ENCODE results near the gene AKAP5.

Gene AKAP5

GRCh38 chr14:64465191-64465822 lies at the start of gene AKAP5:
Gene AKAP5 (plus strand): TSS chr14:64465499. CDS start chr14:64468395, 2,896 bp downstream.
- H3K9ac ChIP-seq (ENCODE audit: low read depth, low read length) = peak within 1 kb of the TSS; percentile 70; the same call in 1 of the 2 replicates
- H3K9me3 ChIP-seq (ENCODE audit: insufficient read depth, low read depth, low read length) = no peaks in the 10 kb centered on the region
- peaks cover 8% of the 10 kb centered on the region for H3K27me3 ChIP-seq (ENCODE audit: insufficient read depth, low read length)
- peaks cover 5% of the 10 kb centered on the region; the same call in 1 of the 2 replicates for H3K4me1 ChIP-seq (ENCODE audit: insufficient read depth, low read length)
- peaks cover 9% of the 10 kb centered on the region; the same call in 1 of the 2 replicates for H3K36me3 ChIP-seq (ENCODE audit: insufficient read depth, low read depth, low read length)
- H3K4me3 ChIP-seq (ENCODE audit: low read length) = peak within 1 kb of the TSS; percentile 83
- no peak within 1 kb of the TSS for H3K27ac ChIP-seq (ENCODE audit: low read length)

- no peak overlapping the region for H3K27ac ChIP-seq (ENCODE audit: low read length)
- no peak overlapping the region for H3K4me3 ChIP-seq (ENCODE audit: low read length)
- H3K9ac ChIP-seq (ENCODE audit: low read depth, low read length) = no peak overlapping the region
- no peaks in the 10 kb centered on the region for H3K4me1 ChIP-seq (ENCODE audit: insufficient read depth, low read length)
- H3K36me3 ChIP-seq (ENCODE audit: insufficient read depth, low read depth, low read length) = peaks cover 94% of the 10 kb centered on the region
- H3K9me3 ChIP-seq (ENCODE audit: insufficient read depth, low read depth, low read length) = no peaks in the 10 kb centered on the region
- no peaks in the 10 kb centered on the region for H3K27me3 ChIP-seq (ENCODE audit: insufficient read depth, low read length)
These were observed 48.9 kb upstream of the AKAP5 start for GRCh38 chr14:64416348-64416932.

GRCh38 chr14:64417055-64417770 lies 48.1 kb upstream of the AKAP5 start:
- peaks cover 92% of the 10 kb centered on the region for H3K36me3 ChIP-seq (ENCODE audit: insufficient read depth, low read depth, low read length)

GRCh38 chr14:64417771-64418125 lies 47.6 kb upstream of the AKAP5 start:
- no peak overlapping the region for H3K27ac ChIP-seq (ENCODE audit: low read length)
- H3K4me1 ChIP-seq (ENCODE audit: insufficient read depth, low read length) = no peaks in the 10 kb centered on the region
- no peaks in the 10 kb centered on the region for H3K27me3 ChIP-seq (ENCODE audit: insufficient read depth, low read length)
- H3K9ac ChIP-seq (ENCODE audit: low read depth, low read length) = no peak overlapping the region
- H3K9me3 ChIP-seq (ENCODE audit: insufficient read depth, low read depth, low read length) = no peaks in the 10 kb centered on the region
- no peak overlapping the region for H3K4me3 ChIP-seq (ENCODE audit: low read length)
- peaks cover 92% of the 10 kb centered on the region for H3K36me3 ChIP-seq (ENCODE audit: insufficient read depth, low read depth, low read length)

More at GRCh38 chr14:64417055-64417770, 48.1 kb upstream of the AKAP5 start:
- no peak overlapping the region for H3K9ac ChIP-seq (ENCODE audit: low read depth, low read length)
- H3K9me3 ChIP-seq (ENCODE audit: insufficient read depth, low read depth, low read length) = no peaks in the 10 kb centered on the region
- H3K27ac ChIP-seq (ENCODE audit: low read length) = no peak overlapping the region
- no peaks in the 10 kb centered on the region for H3K27me3 ChIP-seq (ENCODE audit: insufficient read depth, low read length)
- no peak overlapping the region for H3K4me3 ChIP-seq (ENCODE audit: low read length)
- no peaks in the 10 kb centered on the region for H3K4me1 ChIP-seq (ENCODE audit: insufficient read depth, low read length)

- Histone ChIP-seq H3K27ac (ENCODE audit: low read length) (no peak overlapping the region), H3K4me3 (ENCODE audit: low read length) (no peak overlapping the region), H3K27me3 (ENCODE audit: insufficient read depth, low read length) (no peaks in the 10 kb centered on the region), H3K36me3 (ENCODE audit: insufficient read depth, low read depth, low read length) (peaks cover 90% of the 10 kb centered on the region), H3K4me1 (ENCODE audit: insufficient read depth, low read length) (no peaks in the 10 kb centered on the region), H3K9me3 (ENCODE audit: insufficient read depth, low read depth, low read length) (no peaks in the 10 kb centered on the region), H3K9ac (ENCODE audit: low read depth, low read length) (no peak overlapping the region)
These were observed 46.3 kb upstream of the AKAP5 start for GRCh38 chr14:64419003-64419402.

GRCh38 chr14:64421166-64421565 lies 44.1 kb upstream of the AKAP5 start:
- Histone ChIP-seq H3K27me3 (ENCODE audit: insufficient read depth, low read length) (no peaks in the 10 kb centered on the region), H3K27ac (ENCODE audit: low read length) (no peak overlapping the region), H3K36me3 (ENCODE audit: insufficient read depth, low read depth, low read length) (peaks cover 92% of the 10 kb centered on the region), H3K4me3 (ENCODE audit: low read length) (no peak overlapping the region), H3K9me3 (ENCODE audit: insufficient read depth, low read depth, low read length) (no peaks in the 10 kb centered on the region), H3K9ac (ENCODE audit: low read depth, low read length) (no peak overlapping the region), H3K4me1 (ENCODE audit: insufficient read depth, low read length) (no peaks in the 10 kb centered on the region)

- no peak overlapping the region for H3K27ac ChIP-seq (ENCODE audit: low read length)
- H3K4me3 ChIP-seq (ENCODE audit: low read length) = no peak overlapping the region
- no peaks in the 10 kb centered on the region for H3K4me1 ChIP-seq (ENCODE audit: insufficient read depth, low read length)
- no peaks in the 10 kb centered on the region for H3K27me3 ChIP-seq (ENCODE audit: insufficient read depth, low read length)
- H3K9ac ChIP-seq (ENCODE audit: low read depth, low read length) = no peak overlapping the region
- no peaks in the 10 kb centered on the region for H3K9me3 ChIP-seq (ENCODE audit: insufficient read depth, low read depth, low read length)
- peaks cover 92% of the 10 kb centered on the region for H3K36me3 ChIP-seq (ENCODE audit: insufficient read depth, low read depth, low read length)
These were observed 43.3 kb upstream of the AKAP5 start for GRCh38 chr14:64422005-64422404.

GRCh38 chr14:64422756-64423155 lies 42.5 kb upstream of the AKAP5 start:
- no peak overlapping the region for H3K4me3 ChIP-seq (ENCODE audit: low read length)
- H3K9me3 ChIP-seq (ENCODE audit: insufficient read depth, low read depth, low read length) = no peaks in the 10 kb centered on the region
- no peak overlapping the region for H3K27ac ChIP-seq (ENCODE audit: low read length)
- no peaks in the 10 kb centered on the region for H3K4me1 ChIP-seq (ENCODE audit: insufficient read depth, low read length)
- H3K27me3 ChIP-seq (ENCODE audit: insufficient read depth, low read length) = no peaks in the 10 kb centered on the region
- H3K9ac ChIP-seq (ENCODE audit: low read depth, low read length) = no peak overlapping the region
- peaks cover 92% of the 10 kb centered on the region for H3K36me3 ChIP-seq (ENCODE audit: insufficient read depth, low read depth, low read length)

GRCh38 chr14:64423987-64424386 lies 41.3 kb upstream of the AKAP5 start:
- peaks cover 94% of the 10 kb centered on the region for H3K36me3 ChIP-seq (ENCODE audit: insufficient read depth, low read depth, low read length)
- H3K9me3 ChIP-seq (ENCODE audit: insufficient read depth, low read depth, low read length) = no peaks in the 10 kb centered on the region
- H3K9ac ChIP-seq (ENCODE audit: low read depth, low read length) = no peak overlapping the region
- no peak overlapping the region for H3K4me3 ChIP-seq (ENCODE audit: low read length)
- no peak overlapping the region for H3K27ac ChIP-seq (ENCODE audit: low read length)
- H3K27me3 ChIP-seq (ENCODE audit: insufficient read depth, low read length) = no peaks in the 10 kb centered on the region
- H3K4me1 ChIP-seq (ENCODE audit: insufficient read depth, low read length) = no peaks in the 10 kb centered on the region

- H3K27ac ChIP-seq (ENCODE audit: low read length) = no peak overlapping the region
- H3K4me1 ChIP-seq (ENCODE audit: insufficient read depth, low read length) = no peaks in the 10 kb centered on the region
- no peak overlapping the region for H3K9ac ChIP-seq (ENCODE audit: low read depth, low read length)
- peaks cover 98% of the 10 kb centered on the region for H3K36me3 ChIP-seq (ENCODE audit: insufficient read depth, low read depth, low read length)
- no peak overlapping the region for H3K4me3 ChIP-seq (ENCODE audit: low read length)
- H3K27me3 ChIP-seq (ENCODE audit: insufficient read depth, low read length) = no peaks in the 10 kb centered on the region
- H3K9me3 ChIP-seq (ENCODE audit: insufficient read depth, low read depth, low read length) = no peaks in the 10 kb centered on the region
These were observed 30.8 kb upstream of the AKAP5 start for GRCh38 chr14:64434528-64434927.

- Histone ChIP-seq H3K27me3 (ENCODE audit: insufficient read depth, low read length) (no peaks in the 10 kb centered on the region), H3K36me3 (ENCODE audit: insufficient read depth, low read depth, low read length) (peaks cover 98% of the 10 kb centered on the region), H3K4me1 (ENCODE audit: insufficient read depth, low read length) (no peaks in the 10 kb centered on the region), H3K9me3 (ENCODE audit: insufficient read depth, low read depth, low read length) (no peaks in the 10 kb centered on the region), H3K27ac (ENCODE audit: low read length) (no peak overlapping the region), H3K4me3 (ENCODE audit: low read length) (no peak overlapping the region), H3K9ac (ENCODE audit: low read depth, low read length) (no peak overlapping the region)
These were observed 27.0 kb upstream of the AKAP5 start for GRCh38 chr14:64438181-64438841.

All from iPS-20b (cell line).